ENCODE measurements around the gene MAP1A.

Gene MAP1A

GRCh38 chr15:43515741-43516140 is 1.7 kb upstream of the MAP1A start:
- Histone ChIP-seq H3K27me3 (ENCODE audit: insufficient read depth, low read length) (no peaks in the 10 kb centered on the region), H3K9me3 (ENCODE audit: low read length) (no peaks in the 10 kb centered on the region), H3K4me1 (ENCODE audit: insufficient read depth, low read length) (peaks cover 66% of the 10 kb centered on the region), H3K36me3 (ENCODE audit: insufficient read depth, low read length) (peaks cover 4% of the 10 kb centered on the region), H2AFZ (ENCODE audit: low read depth, low read length) (no peak overlapping the region), H3K4me3 (ENCODE audit: low read length) (peak overlapping the region; percentile 55)

- peaks cover 9% of the 10 kb centered on the region for H3K36me3 ChIP-seq (ENCODE audit: insufficient read depth, low read length)
- H3K4me1 ChIP-seq (ENCODE audit: insufficient read depth, low read length): peaks cover 65% of the 10 kb centered on the region
- peak overlapping the region; percentile 55 for H3K4me3 ChIP-seq (ENCODE audit: low read length)
- H3K27me3 ChIP-seq (ENCODE audit: insufficient read depth, low read length): no peaks in the 10 kb centered on the region
- no peaks in the 10 kb centered on the region for H3K9me3 ChIP-seq (ENCODE audit: low read length)
- H2AFZ ChIP-seq (ENCODE audit: low read depth, low read length): no peak overlapping the region
Measured at GRCh38 chr15:43516185-43516584, 1.2 kb upstream of the MAP1A start.

- Histone ChIP-seq H3K27me3 (ENCODE audit: insufficient read depth, low read length) (no peaks in the 10 kb centered on the region), H2AFZ (ENCODE audit: low read depth, low read length) (peak overlapping the region; percentile 7), H3K4me3 (ENCODE audit: low read length) (peak overlapping the region; percentile 55), H3K4me1 (ENCODE audit: insufficient read depth, low read length) (peaks cover 58% of the 10 kb centered on the region), H3K36me3 (ENCODE audit: insufficient read depth, low read length) (peaks cover 16% of the 10 kb centered on the region), H3K9me3 (ENCODE audit: low read length) (peaks cover 3% of the 10 kb centered on the region)
Measured at GRCh38 chr15:43516801-43517353, 531 bp upstream of the MAP1A start.

- peaks cover 55% of the 10 kb centered on the region for H3K4me1 ChIP-seq (ENCODE audit: insufficient read depth, low read length)
- peaks cover 30% of the 10 kb centered on the region for H3K36me3 ChIP-seq (ENCODE audit: insufficient read depth, low read length)
- no peaks in the 10 kb centered on the region for H3K27me3 ChIP-seq (ENCODE audit: insufficient read depth, low read length)
- peak overlapping the region; percentile 38 for H2AFZ ChIP-seq (ENCODE audit: low read depth, low read length)
- H3K9me3 ChIP-seq (ENCODE audit: low read length): peaks cover 15% of the 10 kb centered on the region
- peak overlapping the region; percentile 55 for H3K4me3 ChIP-seq (ENCODE audit: low read length)
Measured at GRCh38 chr15:43518197-43518761, 871 bp downstream of the MAP1A start.

- H3K4me1 ChIP-seq (ENCODE audit: insufficient read depth, low read length): peaks cover 47% of the 10 kb centered on the region
- H3K36me3 ChIP-seq (ENCODE audit: insufficient read depth, low read length): peaks cover 39% of the 10 kb centered on the region
- H3K9me3 ChIP-seq (ENCODE audit: low read length): peaks cover 23% of the 10 kb centered on the region
- H3K4me3 ChIP-seq (ENCODE audit: low read length): peak overlapping the region; percentile 55
- no peak overlapping the region for H2AFZ ChIP-seq (ENCODE audit: low read depth, low read length)
- H3K27me3 ChIP-seq (ENCODE audit: insufficient read depth, low read length): no peaks in the 10 kb centered on the region
Measured at GRCh38 chr15:43519196-43519595, 1.8 kb downstream of the MAP1A start.

GRCh38 chr15:43520138-43520537 is 2.7 kb downstream of the MAP1A start:
- no peak overlapping the region for H2AFZ ChIP-seq (ENCODE audit: low read depth, low read length)
- H3K36me3 ChIP-seq (ENCODE audit: insufficient read depth, low read length): peaks cover 48% of the 10 kb centered on the region
- H3K27me3 ChIP-seq (ENCODE audit: insufficient read depth, low read length): no peaks in the 10 kb centered on the region

GRCh38 chr15:43521419-43521818 is 4.0 kb downstream of the MAP1A start:
- Histone ChIP-seq H3K4me3 (ENCODE audit: low read length) (no peak overlapping the region), H3K36me3 (ENCODE audit: insufficient read depth, low read length) (peaks cover 59% of the 10 kb centered on the region), H3K9me3 (ENCODE audit: low read length) (peaks cover 27% of the 10 kb centered on the region), H3K27me3 (ENCODE audit: insufficient read depth, low read length) (no peaks in the 10 kb centered on the region), H2AFZ (ENCODE audit: low read depth, low read length) (no peak overlapping the region), H3K4me1 (ENCODE audit: insufficient read depth, low read length) (peaks cover 30% of the 10 kb centered on the region)

More at GRCh38 chr15:43520138-43520537, 2.7 kb downstream of the MAP1A start:
- Histone ChIP-seq H3K4me3 (ENCODE audit: low read length) (no peak overlapping the region), H3K4me1 (ENCODE audit: insufficient read depth, low read length) (peaks cover 43% of the 10 kb centered on the region), H3K9me3 (ENCODE audit: low read length) (peaks cover 27% of the 10 kb centered on the region)

DNA sequence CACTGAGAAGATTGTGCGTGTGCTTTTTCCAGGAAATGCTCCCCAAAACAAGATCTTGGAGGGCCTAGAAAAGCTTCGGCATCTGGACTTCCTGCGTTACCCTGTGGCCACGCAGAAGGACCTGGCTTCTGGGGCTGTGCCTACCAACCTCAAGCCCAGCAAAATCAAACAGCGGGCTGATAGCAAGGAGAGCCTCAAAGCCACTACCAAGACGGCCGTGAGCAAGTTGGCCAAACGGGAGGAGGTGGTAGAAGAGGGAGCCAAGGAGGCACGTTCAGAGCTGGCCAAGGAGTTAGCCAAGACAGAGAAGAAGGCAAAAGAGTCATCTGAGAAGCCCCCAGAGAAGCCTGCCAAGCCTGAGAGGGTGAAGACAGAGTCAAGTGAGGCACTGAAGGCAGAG is 4.8 kb downstream of the MAP1A start:
- Histone ChIP-seq H3K9me3 (ENCODE audit: low read length) (peaks cover 27% of the 10 kb centered on the region), H3K4me3 (ENCODE audit: low read length) (no peak overlapping the region), H2AFZ (ENCODE audit: low read depth, low read length) (no peak overlapping the region), H3K4me1 (ENCODE audit: insufficient read depth, low read length) (peaks cover 22% of the 10 kb centered on the region), H3K27me3 (ENCODE audit: insufficient read depth, low read length) (no peaks in the 10 kb centered on the region), H3K36me3 (ENCODE audit: insufficient read depth, low read length) (peaks cover 62% of the 10 kb centered on the region)

DNA sequence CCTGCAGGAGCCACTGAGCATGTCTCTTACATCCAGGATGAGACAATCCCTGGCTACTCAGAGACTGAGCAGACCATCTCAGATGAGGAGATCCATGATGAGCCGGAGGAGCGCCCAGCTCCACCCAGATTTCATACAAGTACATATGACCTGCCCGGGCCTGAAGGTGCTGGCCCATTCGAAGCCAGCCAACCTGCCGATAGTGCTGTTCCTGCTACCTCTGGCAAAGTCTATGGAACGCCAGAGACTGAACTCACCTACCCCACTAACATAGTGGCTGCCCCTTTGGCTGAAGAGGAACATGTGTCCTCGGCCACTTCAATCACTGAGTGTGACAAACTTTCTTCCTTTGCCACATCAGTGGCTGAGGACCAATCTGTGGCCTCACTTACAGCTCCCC is 6.2 kb downstream of the MAP1A start:
- Histone ChIP-seq H3K36me3 (ENCODE audit: insufficient read depth, low read length) (peaks cover 69% of the 10 kb centered on the region), H3K4me3 (ENCODE audit: low read length) (no peak overlapping the region), H3K4me1 (ENCODE audit: insufficient read depth, low read length) (peaks cover 9% of the 10 kb centered on the region), H2AFZ (ENCODE audit: low read depth, low read length) (no peak overlapping the region), H3K9me3 (ENCODE audit: low read length) (peaks cover 27% of the 10 kb centered on the region), H3K27me3 (ENCODE audit: insufficient read depth, low read length) (no peaks in the 10 kb centered on the region)

- Histone ChIP-seq H2AFZ (ENCODE audit: low read depth, low read length) (no peak overlapping the region), H3K4me3 (ENCODE audit: low read length) (no peak overlapping the region), H3K36me3 (ENCODE audit: insufficient read depth, low read length) (peaks cover 69% of the 10 kb centered on the region), H3K4me1 (ENCODE audit: insufficient read depth, low read length) (peaks cover 2% of the 10 kb centered on the region), H3K27me3 (ENCODE audit: insufficient read depth, low read length) (no peaks in the 10 kb centered on the region), H3K9me3 (ENCODE audit: low read length) (peaks cover 27% of the 10 kb centered on the region)
Measured at GRCh38 chr15:43524254-43524845, 6.9 kb downstream of the MAP1A start.

DNA sequence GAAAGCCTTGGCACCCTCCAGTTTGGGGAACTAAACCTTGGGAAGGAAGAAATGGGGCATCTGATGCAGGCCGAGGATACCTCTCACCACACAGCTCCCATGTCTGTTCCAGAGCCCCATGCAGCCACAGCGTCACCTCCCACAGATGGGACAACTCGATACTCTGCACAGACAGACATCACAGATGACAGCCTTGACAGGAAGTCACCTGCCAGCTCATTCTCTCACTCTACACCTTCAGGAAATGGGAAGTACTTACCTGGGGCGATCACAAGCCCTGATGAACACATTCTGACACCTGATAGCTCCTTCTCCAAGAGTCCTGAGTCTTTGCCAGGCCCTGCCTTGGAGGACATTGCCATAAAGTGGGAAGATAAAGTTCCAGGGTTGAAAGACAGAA is 7.7 kb downstream of the MAP1A start:
- no peak overlapping the region for H2AFZ ChIP-seq (ENCODE audit: low read depth, low read length)
- no peaks in the 10 kb centered on the region for H3K27me3 ChIP-seq (ENCODE audit: insufficient read depth, low read length)
- H3K4me3 ChIP-seq (ENCODE audit: low read length): no peak overlapping the region
- peaks cover 75% of the 10 kb centered on the region for H3K36me3 ChIP-seq (ENCODE audit: insufficient read depth, low read length)
- no peaks in the 10 kb centered on the region for H3K4me1 ChIP-seq (ENCODE audit: insufficient read depth, low read length)
- peaks cover 27% of the 10 kb centered on the region for H3K9me3 ChIP-seq (ENCODE audit: low read length)

GRCh38 chr15:43526261-43526930 is 9.0 kb downstream of the MAP1A start:
- peaks cover 27% of the 10 kb centered on the region for H3K9me3 ChIP-seq (ENCODE audit: low read length)
- peaks cover 64% of the 10 kb centered on the region for H3K36me3 ChIP-seq (ENCODE audit: insufficient read depth, low read length)
- no peak overlapping the region for H3K4me3 ChIP-seq (ENCODE audit: low read length)
- no peak overlapping the region for H2AFZ ChIP-seq (ENCODE audit: low read depth, low read length)
- H3K27me3 ChIP-seq (ENCODE audit: insufficient read depth, low read length): no peaks in the 10 kb centered on the region
- no peaks in the 10 kb centered on the region for H3K4me1 ChIP-seq (ENCODE audit: insufficient read depth, low read length)

DNA sequence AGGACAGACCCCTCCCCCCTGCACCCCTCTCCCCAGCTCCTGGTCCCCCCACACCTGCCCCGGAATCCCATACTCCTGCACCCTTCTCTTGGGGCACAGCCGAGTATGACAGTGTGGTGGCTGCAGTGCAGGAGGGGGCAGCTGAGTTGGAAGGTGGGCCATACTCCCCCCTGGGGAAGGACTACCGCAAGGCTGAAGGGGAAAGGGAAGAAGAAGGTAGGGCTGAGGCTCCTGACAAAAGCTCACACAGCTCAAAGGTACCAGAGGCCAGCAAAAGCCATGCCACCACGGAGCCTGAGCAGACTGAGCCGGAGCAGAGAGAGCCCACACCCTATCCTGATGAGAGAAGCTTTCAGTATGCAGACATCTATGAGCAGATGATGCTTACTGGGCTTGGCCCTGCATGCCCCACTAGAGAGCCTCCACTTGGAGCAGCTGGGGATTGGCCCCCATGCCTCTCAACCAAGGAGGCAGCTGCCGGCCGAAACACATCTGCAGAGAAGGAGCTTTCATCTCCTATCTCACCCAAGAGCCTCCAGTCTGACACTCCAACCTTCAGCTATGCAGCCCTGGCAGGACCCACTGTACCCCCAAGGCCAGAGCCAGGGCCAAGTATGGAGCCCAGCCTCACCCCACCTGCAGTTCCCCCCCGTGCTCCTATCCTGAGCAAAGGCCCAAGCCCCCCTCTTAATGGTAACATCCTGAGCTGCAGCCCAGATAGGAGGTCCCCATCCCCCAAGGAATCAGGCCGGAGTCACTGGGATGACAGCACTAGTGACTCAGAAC is 9.8 kb downstream of the MAP1A start:
- Histone ChIP-seq H3K4me1 (ENCODE audit: insufficient read depth, low read length) (no peaks in the 10 kb centered on the region), H3K27me3 (ENCODE audit: insufficient read depth, low read length) (no peaks in the 10 kb centered on the region), H3K36me3 (ENCODE audit: insufficient read depth, low read length) (peaks cover 56% of the 10 kb centered on the region), H3K9me3 (ENCODE audit: low read length) (peaks cover 20% of the 10 kb centered on the region), H3K4me3 (ENCODE audit: low read length) (no peak overlapping the region), H2AFZ (ENCODE audit: low read depth, low read length) (no peak overlapping the region)

Measured in neuron (in vitro differentiated cells).